HG03025 (cell line): ENCODE results near the gene ANKRD17.
"Not testable (repeated sequence)": the region's sequence is repeated elsewhere in the genome, so short reads cannot be mapped to it uniquely, and the experiment has no call there.

Experiments used
- ATAC-seq: cut with Tn5 transposase; IDR thresholded peaks from one replicate; pipeline ENCODE4 v1.9.1; 2021; ENCODE audit warnings: mild to moderate bottlenecking, moderate library complexity; ENCODE audit not compliant: unreplicated experiment, low FRiP score

ANKRD17 gene

GRCh38 chr4:73247100-73247499 lies 11.5 kb downstream of the ANKRD17 start:
- ATAC-seq = no peak

DNA sequence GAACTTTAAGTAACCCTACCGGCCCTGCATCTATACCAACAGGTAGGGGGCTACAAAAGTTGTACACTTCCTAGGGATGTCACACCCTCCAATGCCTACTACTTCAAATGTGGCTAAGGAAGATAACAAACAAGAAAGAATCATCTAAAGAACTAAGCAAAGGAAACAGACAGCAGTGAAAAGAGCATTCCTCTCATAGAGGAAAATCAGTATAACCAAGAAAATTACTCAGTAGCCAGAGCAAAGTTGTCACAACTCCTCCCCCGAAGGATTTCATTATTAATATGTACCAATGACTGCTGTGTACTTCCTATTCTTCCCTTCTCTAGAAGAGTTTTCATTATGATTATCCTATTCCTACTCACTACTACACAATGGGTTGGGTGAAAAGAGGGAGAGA lies 12.6 kb downstream of the ANKRD17 start:
- ATAC-seq = no peak

GRCh38 chr4:73244945-73245601 lies 13.5 kb downstream of the ANKRD17 start:
- no peak for ATAC-seq

DNA sequence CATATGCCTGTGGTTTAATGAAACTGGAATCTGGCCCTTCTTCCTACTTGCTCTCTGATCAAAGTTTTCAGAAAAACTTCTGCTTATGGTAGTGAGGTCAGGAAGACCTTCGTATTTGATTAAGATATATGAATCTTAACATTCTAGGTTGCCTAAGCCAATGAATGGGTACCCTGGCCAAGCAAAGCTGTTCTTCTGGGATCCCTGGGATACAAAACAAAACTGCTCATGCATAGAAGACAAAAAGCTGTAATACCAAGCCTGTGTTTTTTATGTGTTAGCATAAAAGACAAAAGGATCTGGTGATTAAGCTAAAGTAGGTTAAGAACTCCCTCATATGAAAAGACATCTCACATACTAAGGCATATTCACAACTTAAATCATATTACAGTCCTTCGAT lies 21.6 kb downstream of the ANKRD17 start:
- ATAC-seq = no peak

DNA sequence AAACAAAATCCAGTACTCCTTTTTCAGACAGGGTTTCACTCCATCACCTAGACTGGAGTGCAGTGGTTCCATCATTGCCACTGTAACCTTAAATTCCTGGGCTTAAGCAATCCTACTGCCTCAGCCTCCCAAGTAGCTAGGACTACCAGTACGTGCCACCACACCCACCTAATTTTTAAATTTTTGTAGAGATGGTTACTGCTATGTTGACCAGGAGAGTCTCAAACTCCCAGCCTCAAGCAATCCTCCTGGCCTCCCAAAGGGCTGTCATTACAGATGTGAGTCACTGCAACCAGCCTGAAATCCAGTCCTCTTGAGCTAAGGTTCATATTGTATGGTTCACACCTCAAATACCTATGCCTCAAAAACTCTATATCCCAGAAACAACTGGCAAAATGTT lies 22.4 kb downstream of the ANKRD17 start:
- no peak for ATAC-seq

DNA sequence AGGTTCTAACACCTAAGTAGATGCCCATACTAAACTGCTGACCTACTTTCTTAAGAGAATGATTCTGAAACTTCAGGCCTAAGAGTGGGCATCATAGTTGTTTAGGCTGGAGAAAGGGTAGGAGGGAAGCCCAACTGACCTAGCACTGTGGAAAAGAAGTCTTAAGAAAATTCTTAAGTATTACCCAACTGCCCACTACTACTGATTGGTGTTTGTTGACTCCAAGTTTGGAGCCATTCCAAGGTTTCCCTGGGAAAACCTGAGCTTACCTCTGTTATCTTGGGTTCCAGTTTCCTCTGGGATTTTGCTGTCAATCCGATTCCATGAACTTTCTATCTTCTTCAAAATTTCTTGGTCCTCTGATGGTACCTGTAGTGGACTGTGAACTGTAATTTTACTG lies 23.9 kb downstream of the ANKRD17 start:
- ATAC-seq = no peak

GRCh38 chr4:73231518-73232487 lies 26.8 kb downstream of the ANKRD17 start:
- ATAC-seq = no peak

DNA sequence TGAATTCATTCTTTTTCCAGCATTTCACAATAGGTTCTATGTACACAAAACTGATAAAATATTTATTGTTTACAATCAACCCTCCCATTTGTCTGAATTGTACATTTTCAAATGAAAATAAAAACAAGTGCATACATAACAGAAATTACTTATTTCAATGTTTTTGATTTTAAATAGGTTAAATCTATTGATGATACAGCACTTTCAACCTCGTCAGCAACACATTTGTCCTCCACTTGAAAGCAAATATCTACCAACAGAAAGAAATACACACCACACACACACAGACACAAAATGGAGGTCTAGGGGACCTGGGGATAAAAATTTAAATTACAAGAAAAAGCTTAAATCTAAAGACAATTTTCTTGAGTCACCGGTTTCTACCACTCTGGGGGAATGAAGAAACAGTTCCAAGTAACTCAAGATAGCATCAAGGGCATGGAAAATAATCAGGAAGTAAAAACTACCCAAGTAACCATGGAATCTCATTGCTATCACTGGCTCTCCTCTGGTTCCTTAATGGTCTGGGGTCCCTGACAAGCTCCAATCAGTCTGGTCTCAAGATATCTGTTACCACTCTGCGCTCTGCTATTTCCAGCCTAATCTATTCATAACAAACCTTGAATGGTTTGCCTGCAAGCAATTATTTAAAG lies 27.6 kb downstream of the ANKRD17 start:
- ATAC-seq = no peak

- not testable (repeated sequence) for ATAC-seq
Observed at GRCh38 chr4:73228800-73229199, 29.8 kb downstream of the ANKRD17 start.

DNA sequence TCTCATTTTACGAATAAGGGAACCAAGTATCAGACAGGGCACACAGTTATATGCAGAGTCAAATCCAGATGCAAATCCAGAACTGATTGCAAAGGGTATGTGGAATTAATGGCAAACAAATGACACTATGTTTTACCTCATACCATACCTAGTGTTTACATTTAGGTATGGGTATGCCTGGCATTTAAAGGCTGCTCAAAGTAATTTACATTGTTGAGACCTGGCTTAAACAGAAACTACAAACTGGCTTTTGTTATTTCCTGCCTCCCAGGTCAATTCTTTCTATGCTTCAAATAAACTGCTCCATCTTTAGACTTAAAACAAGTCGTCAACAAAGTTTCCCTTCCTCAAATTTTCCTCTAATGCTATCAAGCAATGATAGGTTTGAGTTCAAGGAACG lies 33.7 kb downstream of the ANKRD17 start:
- no peak for ATAC-seq

GRCh38 chr4:73223258-73223650 lies 35.3 kb downstream of the ANKRD17 start:
- ATAC-seq = no peak

GRCh38 chr4:73222466-73223257 lies 35.9 kb downstream of the ANKRD17 start:
- ATAC-seq = peak; percentile 94

- ATAC-seq = no peak
Observed at GRCh38 chr4:73221734-73222133, 36.9 kb downstream of the ANKRD17 start.

DNA sequence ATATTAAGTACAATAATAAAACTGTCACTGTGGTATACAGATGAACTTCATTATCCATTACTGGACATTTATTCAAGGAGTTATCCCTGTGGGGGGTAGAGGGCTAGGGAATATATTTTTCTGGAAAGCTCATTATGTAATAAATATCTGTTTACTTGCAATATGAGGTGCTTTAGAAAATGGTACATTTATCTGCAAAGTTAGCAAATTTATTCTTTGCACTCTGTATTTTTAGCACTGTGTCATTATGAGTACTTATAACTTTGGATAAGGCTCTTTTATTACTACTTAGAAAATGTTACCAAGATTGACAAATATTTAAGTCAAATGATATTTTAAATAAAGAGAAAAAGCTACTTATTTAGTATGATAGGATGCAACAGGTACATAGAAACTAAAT lies 37.8 kb downstream of the ANKRD17 start:
- ATAC-seq = no peak

DNA sequence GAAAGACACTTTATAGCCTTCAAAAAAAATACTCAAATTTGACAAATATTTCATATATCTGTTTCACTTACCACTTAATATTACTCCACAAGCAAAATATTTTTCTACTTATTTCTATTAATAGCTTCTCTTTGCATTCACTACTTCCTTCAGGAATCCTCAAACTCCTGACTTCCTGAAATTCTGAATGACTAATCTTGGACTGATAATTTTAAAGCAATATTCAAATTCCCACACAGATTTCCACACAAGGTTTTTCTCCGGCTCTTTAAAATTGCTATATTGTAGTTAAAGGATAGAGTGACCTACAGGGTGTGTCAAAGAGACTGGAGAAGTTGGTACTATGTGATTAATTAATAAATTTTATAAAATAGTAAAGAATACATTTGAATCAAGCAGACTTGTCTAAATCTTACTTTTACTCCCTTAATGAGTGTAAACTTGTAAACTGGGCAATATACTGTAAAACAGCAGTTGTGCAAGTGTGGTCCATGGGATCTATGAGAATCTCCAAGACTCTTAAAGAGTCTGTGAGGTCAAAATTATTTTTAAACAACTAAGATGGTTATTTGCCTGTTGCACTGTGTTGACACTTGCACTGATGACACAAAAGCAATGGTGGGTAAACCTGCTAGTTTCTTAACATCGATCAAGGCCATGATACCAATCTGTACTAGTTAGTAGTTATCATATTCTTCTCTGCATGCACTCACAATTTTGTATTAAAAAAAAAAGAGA lies 44.5 kb downstream of the ANKRD17 start:
- no peak for ATAC-seq

GRCh38 chr4:73212982-73213730 lies 45.4 kb downstream of the ANKRD17 start:
- ATAC-seq = no peak

DNA sequence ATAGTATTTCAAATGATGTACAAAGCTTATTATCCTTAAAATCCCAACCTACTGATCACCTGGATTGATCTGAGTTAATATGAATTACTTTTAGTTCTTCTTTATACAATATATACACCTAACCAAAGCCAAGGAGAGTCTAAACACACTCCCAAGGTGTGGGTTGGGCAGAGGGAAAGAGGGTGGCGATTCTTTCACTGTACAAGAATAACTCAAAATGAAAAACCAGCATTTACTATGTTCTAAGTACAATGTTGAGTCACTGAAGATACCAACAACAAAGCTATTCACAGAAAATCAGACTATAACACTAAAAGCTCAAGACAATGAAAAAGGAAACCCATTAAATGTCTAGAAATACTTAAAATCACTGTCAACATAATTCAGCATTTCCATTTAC lies 46.6 kb downstream of the ANKRD17 start:
- ATAC-seq = no peak

GRCh38 chr4:73208376-73208775 lies 50.2 kb downstream of the ANKRD17 start:
- ATAC-seq = no peak

- no peak for ATAC-seq
Observed at GRCh38 chr4:73206236-73206635, 52.4 kb downstream of the ANKRD17 start.
